WTC11 (cell line): ENCODE data around the gene RASSF1.

Experiments
- CTCF ChIP-seq: fragments of 200-600 bp; IDR thresholded peaks from 2 replicates; pipeline ENCODE4 v1.8.0; 2022; ENCODE audit warnings: antibody characterized with exemption
- E2F1 ChIP-seq: sonication (generic); formaldehyde crosslinking; IDR thresholded peaks from 2 replicates; pipeline ENCODE4 v1.8.0; 2022; ENCODE audit warnings: mild to moderate bottlenecking, missing genetic modification reagents
- FOXP1 ChIP-seq: sonication (generic); formaldehyde crosslinking; IDR thresholded peaks from 2 replicates; pipeline ENCODE4 v1.8.0; 2022; ENCODE audit warnings: missing genetic modification reagents, mild to moderate bottlenecking, moderate library complexity, borderline replicate concordance
- GABPB1 ChIP-seq: sonication (generic); formaldehyde crosslinking; IDR thresholded peaks from 2 replicates; pipeline ENCODE4 v1.8.1; 2023; ENCODE audit warnings: mild to moderate bottlenecking, missing genetic modification reagents
- MAX ChIP-seq: sonication (generic); formaldehyde crosslinking; IDR thresholded peaks from 2 replicates; pipeline ENCODE4 v1.8.0; 2022; ENCODE audit warnings: mild to moderate bottlenecking, missing genetic modification reagents

- TF ChIP-seq MAX (CRISPR knock-in tag), result peak; percentile 53; the same call in 1 of the 2 replicates
- TF ChIP-seq GABPB1 (CRISPR knock-in tag), result no peak
- no peak for TF ChIP-seq CTCF
- no peak for TF ChIP-seq E2F1 (CRISPR knock-in tag)
- no peak for TF ChIP-seq FOXP1 (CRISPR knock-in tag)
These were observed 5.1 kb upstream of the RASSF1 start, which contains the start of gene ZMYND10 for GRCh38 chr3:50345586-50346234.
